Activated naive CD4-positive, alpha-beta T cell treated with anti-CD3 and anti-CD28 coated beads, Interleukin-2, amount 50 U/mL, for 16 hours (primary cell): ENCODE measurements around the gene BRMS1.
A peak's percentile ranks its signal among the peaks of the same experiment; 100 is the strongest.
"Not testable (repeated sequence)": the region's sequence is repeated elsewhere in the genome, so short reads cannot be mapped to it uniquely, and the experiment has no call there.

Source experiments
- DNase-seq: peaks from one replicate; pipeline ENCODE4 v3.0.0-alpha.2; 2020

BRMS1 gene

GRCh38 chr11:66335531-66336233 lies 9.2 kb downstream of the BRMS1 start:
- no peak for DNase-seq

DNA sequence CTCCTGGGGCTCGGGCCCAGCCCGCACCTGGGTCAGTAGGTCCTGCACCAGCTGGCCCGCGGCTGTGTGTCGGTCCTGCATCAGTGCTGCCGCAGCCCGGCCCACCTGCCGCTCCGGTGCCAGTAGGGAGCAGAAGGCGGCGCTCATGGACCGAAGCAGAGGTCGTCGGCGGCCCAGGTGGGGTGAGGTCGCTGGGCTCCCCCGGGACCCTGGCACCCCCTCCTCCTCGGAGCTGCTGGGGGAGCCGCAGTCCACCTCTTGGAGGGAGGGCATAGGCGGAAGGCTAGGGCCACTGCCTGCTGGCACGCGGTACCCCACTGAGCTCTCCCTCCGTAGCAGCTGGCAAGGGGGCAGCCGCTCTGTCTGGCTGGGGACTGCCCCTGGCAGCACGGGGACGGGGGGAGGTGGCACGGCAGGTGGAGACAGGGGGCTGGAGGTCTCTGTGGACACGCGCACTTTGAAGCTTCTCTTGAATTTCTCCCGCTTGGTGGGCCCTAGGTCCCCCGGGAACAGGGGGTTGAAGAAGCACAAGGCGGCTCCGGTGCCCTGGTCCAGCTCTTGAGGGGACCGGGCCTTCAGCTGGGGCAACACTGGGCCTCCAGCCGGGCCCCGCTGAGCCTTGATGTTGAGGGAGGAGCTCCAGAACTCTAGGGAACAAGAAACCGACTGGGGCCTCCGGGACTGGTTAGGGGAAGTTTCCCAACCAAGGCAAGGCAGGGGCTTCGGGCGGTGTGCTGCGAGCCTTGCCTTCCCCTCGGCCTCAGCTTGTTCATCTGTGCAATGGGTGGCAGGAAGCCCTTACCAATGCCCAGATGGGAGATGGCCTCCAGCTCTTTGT lies 10.1 kb downstream of the BRMS1 start:
- no peak for DNase-seq

GRCh38 chr11:66333896-66334604 lies 10.9 kb downstream of the BRMS1 start:
- no peak for DNase-seq

DNA sequence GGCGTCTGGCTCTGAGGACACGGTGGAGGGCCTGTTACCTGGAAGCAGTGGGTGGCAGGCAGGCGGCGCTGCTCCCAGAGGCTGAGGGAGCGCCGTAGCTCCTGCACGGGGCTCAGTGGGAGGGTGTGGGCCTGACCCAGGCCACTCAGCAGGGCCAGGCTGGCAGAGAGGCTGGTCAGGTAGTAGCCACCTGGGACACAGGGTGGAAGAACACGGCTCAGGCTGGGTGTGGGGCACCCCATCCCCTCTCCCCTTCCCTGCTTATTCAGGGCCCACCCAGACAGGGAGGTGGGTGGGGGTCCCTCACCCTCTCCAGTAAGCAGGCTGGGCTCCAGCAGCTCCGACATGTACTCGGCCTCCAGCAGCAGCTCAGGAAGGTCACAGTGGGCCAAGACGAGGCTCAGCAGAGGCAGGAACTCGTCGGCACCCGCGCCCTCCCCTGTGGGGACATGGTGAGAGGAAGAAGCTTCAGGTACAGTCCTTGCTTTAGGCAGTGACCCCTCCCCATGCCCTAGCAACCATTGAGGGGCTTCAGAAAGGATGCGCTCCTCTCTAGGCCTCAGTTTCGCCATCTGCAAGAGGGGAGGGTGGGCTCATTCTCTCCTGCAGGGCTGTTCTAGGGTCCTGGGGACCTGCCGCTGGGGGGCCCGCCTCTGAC lies 11.6 kb downstream of the BRMS1 start:
- no peak for DNase-seq

GRCh38 chr11:66332371-66333219 lies 12.3 kb downstream of the BRMS1 start:
- DNase-seq = no peak

DNA sequence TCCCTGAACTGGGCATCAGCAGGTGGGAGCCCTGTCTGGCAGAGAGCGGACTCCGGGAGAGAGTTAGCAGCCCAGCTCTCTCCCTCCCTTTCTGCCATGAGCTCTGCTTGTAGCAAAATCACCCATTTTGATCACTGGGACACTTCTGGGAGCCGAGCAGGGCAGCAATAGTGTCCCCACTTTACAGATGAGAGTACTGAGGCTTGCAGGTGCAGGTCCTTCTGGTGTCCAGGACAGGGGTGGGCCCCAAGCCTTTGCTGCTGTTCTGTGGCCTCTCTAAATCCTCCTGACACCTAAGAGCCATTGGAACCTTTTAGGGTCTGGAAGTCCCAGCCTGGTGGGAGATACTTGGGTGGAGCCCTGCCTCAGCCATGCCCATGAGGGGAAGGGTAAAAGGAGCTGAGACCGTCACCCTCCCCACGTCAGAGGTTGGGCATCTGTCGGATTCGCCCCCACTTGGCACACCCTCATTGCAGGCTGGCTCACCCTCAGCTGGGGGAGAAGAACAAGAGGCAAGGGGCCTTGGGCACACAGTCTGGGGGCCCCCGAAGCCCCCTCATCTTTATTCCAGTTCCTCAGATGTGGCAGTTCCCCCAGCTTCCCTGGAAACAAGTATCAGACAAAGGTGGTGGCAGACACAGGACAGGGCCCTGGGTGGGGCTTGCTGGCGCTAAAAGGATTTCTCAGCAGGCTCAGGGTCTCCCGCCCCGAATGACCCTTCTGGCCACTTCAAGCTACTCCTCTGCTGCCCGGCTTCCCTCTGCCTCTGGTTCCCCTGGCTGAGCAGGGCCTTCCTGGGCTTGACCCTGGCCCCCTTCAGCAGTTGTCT lies 13.1 kb downstream of the BRMS1 start:
- no peak for DNase-seq

DNA sequence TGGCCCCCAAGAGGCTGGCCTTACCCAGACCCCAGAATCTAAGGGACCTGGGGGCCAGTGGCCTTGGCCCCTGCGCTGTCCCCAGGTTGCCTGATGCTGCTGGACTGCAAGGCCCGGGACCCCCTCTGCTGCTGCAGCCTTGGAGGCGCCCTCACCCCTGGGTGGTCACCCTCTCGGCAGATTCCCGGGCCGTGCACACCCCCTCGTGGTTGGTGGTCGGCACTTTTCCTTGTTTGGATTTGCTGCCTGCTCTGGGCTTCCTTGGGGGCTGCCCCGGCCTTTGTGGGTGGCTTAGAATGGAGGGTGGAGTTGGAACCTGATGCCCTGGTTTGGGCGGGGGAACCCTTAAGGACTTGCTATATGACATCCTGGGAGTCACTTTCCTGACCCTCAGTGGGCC lies 14.0 kb downstream of the BRMS1 start:
- no peak for DNase-seq

DNA sequence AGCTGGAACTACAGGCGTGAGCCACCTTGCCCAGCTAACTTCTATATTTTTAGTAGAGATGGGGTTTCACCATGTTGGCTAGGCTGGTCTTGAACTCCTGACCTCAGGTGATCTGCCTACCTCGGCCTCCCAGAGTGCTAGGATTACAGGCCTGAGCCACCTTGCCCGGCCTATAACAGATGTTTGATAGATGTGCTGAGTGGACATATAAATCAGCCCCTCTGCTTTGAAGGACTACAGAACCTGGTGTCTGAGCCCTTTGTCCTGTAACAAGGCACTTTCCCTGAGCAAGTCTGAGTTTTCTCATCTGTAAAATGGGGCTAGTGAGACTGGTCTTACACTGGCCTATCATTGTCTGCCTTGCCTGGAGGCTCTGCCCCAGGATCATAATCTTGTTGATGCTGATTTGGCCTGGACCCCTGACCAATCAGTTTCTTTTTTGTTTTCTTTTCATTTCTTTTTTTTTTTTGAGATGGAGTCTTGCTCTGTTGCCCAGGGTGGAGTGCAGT lies 15.7 kb downstream of the BRMS1 start:
- no peak for DNase-seq

GRCh38 chr11:66328302-66329144 lies 16.4 kb downstream of the BRMS1 start:
- DNase-seq = peak; percentile 81

GRCh38 chr11:66328031-66328301 lies 16.9 kb downstream of the BRMS1 start:
- no peak for DNase-seq

DNA sequence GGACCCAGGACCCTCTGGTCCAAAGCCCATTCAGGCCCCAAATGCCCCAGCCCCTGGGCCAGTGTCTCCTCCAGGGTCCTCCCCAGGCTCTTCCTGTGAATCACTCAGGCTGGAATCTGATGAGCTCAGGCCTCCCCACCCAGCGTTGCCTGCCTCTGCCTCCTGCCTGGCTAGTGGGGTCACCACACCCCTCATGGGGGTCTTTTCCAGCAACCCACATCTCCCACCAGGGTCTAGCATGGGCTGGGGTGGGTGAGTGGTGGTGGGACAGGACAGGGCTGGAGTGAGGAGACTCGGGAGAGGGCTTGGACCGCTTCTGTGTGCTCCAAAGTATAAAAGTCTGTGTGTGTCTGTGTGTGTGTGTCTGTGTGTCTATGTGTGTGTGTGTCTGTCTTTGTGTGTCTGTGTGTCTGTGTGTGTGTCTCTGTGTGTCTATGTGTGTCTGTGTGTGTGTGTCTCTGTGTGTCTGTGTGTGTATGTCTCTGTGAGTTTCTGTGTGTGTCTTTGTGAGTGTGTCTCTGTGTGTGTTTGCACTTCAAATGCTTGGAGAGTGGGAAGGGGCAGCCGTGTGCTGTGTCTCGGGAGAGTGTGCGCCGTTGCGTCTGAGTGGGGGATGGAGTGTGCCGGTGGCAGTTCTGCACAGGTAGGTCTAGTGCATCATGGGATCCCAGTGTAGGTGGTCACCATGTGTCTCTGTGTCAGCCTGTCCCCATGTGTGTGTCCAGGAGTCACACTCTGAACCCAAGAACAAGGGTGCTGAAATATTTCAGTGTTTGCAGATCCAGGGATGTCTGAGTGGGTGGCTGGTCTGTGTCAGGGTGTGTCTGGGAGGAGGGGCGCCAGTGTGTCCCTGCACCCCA lies 17.5 kb downstream of the BRMS1 start:
- DNase-seq = no peak

DNA sequence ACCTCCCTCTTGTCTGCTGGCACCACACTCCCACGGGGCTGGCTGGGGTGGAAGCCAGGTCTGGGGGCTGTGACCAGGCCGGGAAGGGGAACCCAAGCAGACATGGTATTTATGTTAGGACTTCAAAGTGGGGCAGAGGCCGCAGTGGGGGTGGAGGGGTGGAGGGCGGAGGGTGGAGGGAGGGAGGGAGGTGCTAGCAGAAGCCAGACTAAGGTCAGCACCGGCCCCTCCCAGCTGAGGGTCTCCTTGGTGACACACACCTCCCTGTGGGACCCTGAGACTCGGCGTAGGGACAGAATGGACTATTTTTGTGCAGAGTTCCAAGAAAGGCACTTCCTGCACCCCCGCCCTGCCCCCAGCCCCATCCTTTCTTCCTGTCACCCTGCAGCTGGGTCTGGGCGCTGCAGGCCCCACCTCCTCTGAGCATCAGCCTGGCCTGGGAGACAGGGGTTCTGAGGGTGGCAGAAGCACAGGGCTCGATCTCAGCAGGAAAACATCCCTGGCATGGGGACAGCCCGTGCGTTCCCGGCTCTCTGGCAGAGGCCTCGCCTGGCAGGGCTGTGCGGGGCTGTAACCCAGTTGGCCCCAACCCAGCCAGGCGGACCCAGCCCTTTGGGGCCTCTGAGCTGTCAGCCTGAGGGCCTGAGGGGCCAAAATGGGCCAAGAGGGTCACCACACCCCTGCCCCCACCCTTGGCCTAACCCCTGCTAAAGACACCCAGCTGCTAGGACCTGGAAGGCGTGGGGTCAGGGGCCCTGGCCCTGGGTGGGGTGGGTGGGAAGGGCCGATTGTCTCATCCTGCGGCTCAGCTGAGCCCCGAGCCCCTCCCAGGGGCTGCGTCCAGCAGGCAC lies 18.4 kb downstream of the BRMS1 start:
- peak; percentile 45 for DNase-seq

DNA sequence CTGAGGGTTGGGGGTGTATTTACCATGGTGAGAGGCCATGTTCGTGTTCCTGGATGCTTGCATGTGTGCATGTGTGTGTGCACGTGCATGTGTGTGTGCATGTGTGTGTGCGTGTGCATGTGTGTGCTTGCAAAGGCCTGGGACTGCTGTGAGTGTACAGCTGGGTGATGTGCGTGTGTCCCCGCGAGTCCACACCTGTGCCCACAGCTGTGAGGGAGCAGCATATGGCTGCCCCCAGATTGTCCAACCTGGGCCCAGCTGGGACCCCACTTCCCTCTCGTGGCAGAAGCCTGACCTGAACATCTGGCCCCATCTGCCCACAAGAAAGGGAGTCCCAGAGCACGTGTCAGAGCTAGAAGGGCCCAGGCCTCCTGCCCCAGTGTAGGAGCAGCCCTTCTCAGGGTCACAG lies 19.6 kb downstream of the BRMS1 start:
- DNase-seq = no peak

DNA sequence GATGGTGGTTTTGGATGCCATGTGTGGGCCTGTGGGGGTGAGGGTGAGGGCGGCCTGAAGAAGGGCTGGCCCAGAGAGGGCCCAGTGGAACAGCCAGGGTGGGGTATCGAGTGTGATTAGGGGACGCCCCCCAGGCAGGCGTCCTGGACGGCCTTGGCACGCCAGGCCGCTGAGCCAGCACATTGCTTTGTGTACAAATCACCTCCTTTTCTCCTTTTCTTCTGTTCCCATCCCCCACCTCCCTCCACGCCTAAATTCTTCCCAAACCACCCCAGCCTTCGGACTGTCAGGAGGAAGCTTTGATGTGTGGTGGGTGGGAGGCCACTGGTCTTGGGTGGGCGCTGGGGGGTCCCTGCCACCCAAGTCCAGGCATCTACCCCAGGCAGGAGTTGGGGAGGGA lies 20.2 kb downstream of the BRMS1 start:
- no peak for DNase-seq

DNA sequence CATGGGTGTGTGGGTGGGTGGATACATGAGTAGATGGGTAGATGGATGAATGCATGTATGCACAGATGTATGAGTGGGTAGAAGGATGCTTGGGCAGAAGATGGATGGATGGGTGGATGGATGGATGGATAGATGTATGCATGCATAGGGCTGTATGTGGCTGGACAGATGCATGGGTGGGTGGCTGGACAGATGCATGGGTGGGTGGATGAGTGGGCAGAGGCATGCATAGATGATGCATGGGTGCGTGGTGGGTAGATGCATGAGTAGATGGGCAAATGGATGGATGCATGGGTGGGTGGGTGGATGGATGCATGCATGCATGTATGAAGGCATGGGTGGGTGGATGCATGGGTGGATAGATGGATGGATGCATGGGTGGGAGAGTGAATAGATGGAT lies 21.2 kb downstream of the BRMS1 start:
- DNase-seq = no peak

GRCh38 chr11:66322732-66323427 lies 22.0 kb downstream of the BRMS1 start:
- DNase-seq = no peak

GRCh38 chr11:66321606-66322005 lies 23.3 kb downstream of the BRMS1 start:
- no peak for DNase-seq

DNA sequence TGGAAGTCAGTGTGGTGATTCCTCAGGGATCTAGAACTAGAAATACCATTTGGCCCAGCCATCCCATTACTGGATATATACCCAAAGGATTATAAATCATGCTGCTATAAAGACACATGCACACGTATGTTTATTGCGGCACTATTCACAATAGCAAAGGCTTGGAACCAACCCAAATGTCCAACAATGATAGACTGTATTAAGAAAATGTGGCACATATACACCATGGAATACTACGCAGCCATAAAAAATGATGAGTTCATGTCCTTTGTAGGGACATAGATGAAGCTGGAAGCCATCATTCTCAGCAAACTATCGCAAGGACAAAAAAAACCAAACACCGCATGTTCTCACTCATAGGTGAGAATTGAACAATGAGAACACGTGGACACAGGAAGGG lies 24.2 kb downstream of the BRMS1 start:
- DNase-seq = not testable (repeated sequence)
